Fibroblast of lung (primary cell): Measurements from ENCODE around the gene DNAAF8. TPM values are rescaled to one million over a fixed set of nuclear protein-coding genes. Genes with fewer than 3 reads are reported as not detected.

Source experiments
- DNase-seq, 2 donors: peaks; one replicate each; pipeline versions ENCODE4 v3.0.0 to v3.0.0-alpha.2; 2010; ENCODE audit warnings: low read depth in 2 of 2
- H2AFZ ChIP-seq: 2 replicates; pipeline ENCODE4 v1.5.1; 2012; ENCODE audit warnings: low read length, control low read depth, inconsistent platforms
- H3K27ac ChIP-seq: 2 replicates; pipeline ENCODE4 v1.5.1; 2011; ENCODE audit warnings: low read length, control low read depth; ENCODE audit not compliant: insufficient read depth
- H3K27me3 ChIP-seq: 2 replicates; pipeline ENCODE4 v1.5.1; 2011; ENCODE audit warnings: mild to moderate bottlenecking, low read length; ENCODE audit not compliant: control insufficient read depth, insufficient read depth
- H3K36me3 ChIP-seq: 2 replicates; pipeline ENCODE4 v1.5.1; 2011; ENCODE audit warnings: low read length; ENCODE audit not compliant: control insufficient read depth, insufficient read depth
- H3K4me1 ChIP-seq: 2 replicates; pipeline ENCODE4 v1.5.1; 2011; ENCODE audit warnings: low read length; ENCODE audit not compliant: control insufficient read depth, insufficient read depth; ENCODE audit errors: extremely low read depth
- H3K4me2 ChIP-seq: 2 replicates; pipeline ENCODE4 v1.5.1; 2011; ENCODE audit warnings: low read length, control low read depth; ENCODE audit not compliant: insufficient read depth; ENCODE audit errors: extremely low read depth
- H3K4me3 ChIP-seq, 4 experiments: fragments of 200-600 bp in 1 of 4; sonication (generic) in 1 of 4; replicated peaks in 1 of 4; 2 replicates each; pipeline ENCODE4 v1.5.1; 2011 to 2016; ENCODE audit warnings: low read length in 4 of 4, low read depth in 3 of 4, mild to moderate bottlenecking in 3 of 4, control low read depth in 2 of 4, inconsistent platforms in 1 of 4, mixed read lengths in 1 of 4; ENCODE audit not compliant: insufficient read depth in 1 of 4; ENCODE audit errors: control extremely low read depth in 1 of 4
- H3K79me2 ChIP-seq: 2 replicates; pipeline ENCODE4 v1.5.1; 2012; ENCODE audit warnings: mild to moderate bottlenecking, low read length, inconsistent platforms; ENCODE audit not compliant: control insufficient read depth, insufficient read depth
- H3K9ac ChIP-seq: 2 replicates; pipeline ENCODE4 v1.5.1; 2011; ENCODE audit warnings: mild to moderate bottlenecking, low read length, control low read depth; ENCODE audit not compliant: insufficient read depth
- H3K9me3 ChIP-seq: 2 replicates; pipeline ENCODE4 v1.5.1; 2012; ENCODE audit warnings: low read depth, low read length; ENCODE audit not compliant: control insufficient read depth, insufficient read depth
- H4K20me1 ChIP-seq: 2 replicates; pipeline ENCODE4 v1.5.1; 2011; ENCODE audit warnings: low read length; ENCODE audit not compliant: control insufficient read depth, insufficient read depth; ENCODE audit errors: extremely low read depth
- CTCF ChIP-seq, 2 donors: IDR thresholded peaks in 1 of 2; conservative IDR thresholded peaks in 1 of 2; 1 replicate in 1 of 2; 2 replicates in 1 of 2; pipeline ENCODE4 v1.5.1; 2011 to 2012; ENCODE audit warnings: low read length in 2 of 2, control low read depth in 1 of 2, inconsistent platforms in 1 of 2, low read depth in 1 of 2, mild to moderate bottlenecking in 1 of 2
- EZH2 ChIP-seq: IDR thresholded peaks from 2 replicates; pipeline ENCODE4 v1.5.1; 2012; ENCODE audit warnings: low read length, control low read depth, mild to moderate bottlenecking; ENCODE audit errors: missing control alignments
- polyA plus RNA-seq, 2 donors: library from polyadenylated mRNA; depleted of rRNA in 1 of 2; stranded (reverse) in 1 of 2; unstranded in 1 of 2; fragments of >200 nt; gene quantifications; 2 replicates each; pipeline ENCODE4 v1.2.1, GENCODE V29; 2011 to 2012; ENCODE audit warnings: missing spikeins in 1 of 2
- total RNA-seq: library from RNA; depleted of rRNA; stranded (reverse); fragments of >200 nt; gene quantifications from 2 replicates; pipeline ENCODE4 v1.2.1, GENCODE V29; 2014

The DNAAF8 gene
- total and polyA plus RNA-seq, 2 donors (not counting 1 experiment from before 2014, with no cell fraction given) = 0.50 to 0.95 TPM

GRCh38 chr16:4790871-4791270 is 56.5 kb downstream of the DNAAF8 start:
- H3K79me2 ChIP-seq = no peaks in the 10 kb centered on the region
- no peaks in the 10 kb centered on the region for H3K9me3 ChIP-seq
- H3K4me3 ChIP-seq = no peak overlapping the region
- H4K20me1 ChIP-seq = no peaks in the 10 kb centered on the region
- no peaks in the 10 kb centered on the region for H3K4me1 ChIP-seq
- TF ChIP-seq EZH2 (no peak), CTCF (conservative IDR thresholded peaks at IDR 0.05 in 1 of 2, IDR thresholded peaks at IDR 0.05 in 1 of 2; ENCODE audit: low read depth in 1 of 2, low read length in 2 of 2) (no peak)
- H3K27ac ChIP-seq = no peak overlapping the region
- H3K27me3 ChIP-seq = no peaks in the 10 kb centered on the region
- no peak for DNase-seq
- no peak overlapping the region for H2AFZ ChIP-seq
- no peaks in the 10 kb centered on the region for H3K36me3 ChIP-seq
- H3K4me2 ChIP-seq = no peak overlapping the region
- H3K9ac ChIP-seq = no peak overlapping the region

- H3K9ac ChIP-seq = no peak overlapping the region
- no peaks in the 10 kb centered on the region for H3K36me3 ChIP-seq
- H3K27ac ChIP-seq = no peak overlapping the region
- no peak overlapping the region for H3K4me2 ChIP-seq
- no peaks in the 10 kb centered on the region for H3K4me1 ChIP-seq
- no peak for TF ChIP-seq EZH2
- no peak for TF ChIP-seq CTCF (conservative IDR thresholded peaks at IDR 0.05 in 1 of 2, IDR thresholded peaks at IDR 0.05 in 1 of 2; ENCODE audit: low read depth in 1 of 2, low read length in 2 of 2)
- H3K79me2 ChIP-seq = no peaks in the 10 kb centered on the region
- DNase-seq = no peak
- H4K20me1 ChIP-seq = no peaks in the 10 kb centered on the region
- H2AFZ ChIP-seq = no peak overlapping the region
- H3K4me3 ChIP-seq = no peak overlapping the region
- no peaks in the 10 kb centered on the region for H3K9me3 ChIP-seq
- no peaks in the 10 kb centered on the region for H3K27me3 ChIP-seq
Observed at GRCh38 chr16:4792951-4793513, 58.7 kb downstream of the DNAAF8 start.

GRCh38 chr16:4795181-4795827 is 61.0 kb downstream of the DNAAF8 start, which contains the start of gene SMIM22:
SMIM22 (plus strand) TSS chr16:4795369; CDS start chr16:4795735, 366 bp downstream.
- Histone ChIP-seq H3K27me3 (no peaks in the 10 kb centered on the region), H3K79me2 (no peaks in the 10 kb centered on the region), H3K4me1 (no peaks in the 10 kb centered on the region), H3K9me3 (no peaks in the 10 kb centered on the region), H2AFZ (no peak within 1 kb of the TSS), H4K20me1 (no peaks in the 10 kb centered on the region), H3K4me2 (no peak within 1 kb of the TSS), H3K27ac (no peak within 1 kb of the TSS), H3K4me3 (no peak within 1 kb of the TSS), H3K36me3 (no peaks in the 10 kb centered on the region), H3K9ac (no peak within 1 kb of the TSS)
- no peak for DNase-seq
- TF ChIP-seq CTCF (conservative IDR thresholded peaks at IDR 0.05 in 1 of 2, IDR thresholded peaks at IDR 0.05 in 1 of 2; ENCODE audit: low read depth in 1 of 2, low read length in 2 of 2) (no peak), EZH2 (no peak)
